Left hindlimb (tissue), 1 donor: ENCODE data around the gene ARSA.
"Not testable (repeated sequence)": the region's sequence is repeated elsewhere in the genome, so short reads cannot be mapped to it uniquely, and the experiment has no call there.

ENCODE experiments used
- DNase-seq: peaks from one replicate; pipeline ENCODE4 v3.0.0-alpha.2; 2018

The ARSA gene

DNA sequence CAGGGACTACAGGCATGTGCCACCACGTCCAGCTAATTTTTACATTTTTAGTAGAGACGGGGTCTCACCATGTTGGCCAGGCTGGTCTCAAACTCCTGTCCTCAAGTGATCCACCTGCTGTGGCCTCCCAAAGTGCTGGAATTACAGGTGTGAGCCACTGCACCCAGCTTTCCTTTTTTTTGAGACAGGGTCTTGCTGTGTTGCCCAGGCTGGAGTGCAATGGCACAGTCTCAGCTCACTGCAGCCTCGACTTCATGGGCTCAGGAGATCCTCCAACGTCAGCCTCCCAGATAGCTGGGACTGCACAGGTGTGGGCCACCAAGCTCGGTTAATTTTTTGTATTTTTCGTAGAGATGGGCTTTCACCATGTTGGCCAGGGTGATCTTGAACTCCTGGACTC is 26.7 kb upstream of the ARSA start:
- DNase-seq: not testable (repeated sequence)

DNA sequence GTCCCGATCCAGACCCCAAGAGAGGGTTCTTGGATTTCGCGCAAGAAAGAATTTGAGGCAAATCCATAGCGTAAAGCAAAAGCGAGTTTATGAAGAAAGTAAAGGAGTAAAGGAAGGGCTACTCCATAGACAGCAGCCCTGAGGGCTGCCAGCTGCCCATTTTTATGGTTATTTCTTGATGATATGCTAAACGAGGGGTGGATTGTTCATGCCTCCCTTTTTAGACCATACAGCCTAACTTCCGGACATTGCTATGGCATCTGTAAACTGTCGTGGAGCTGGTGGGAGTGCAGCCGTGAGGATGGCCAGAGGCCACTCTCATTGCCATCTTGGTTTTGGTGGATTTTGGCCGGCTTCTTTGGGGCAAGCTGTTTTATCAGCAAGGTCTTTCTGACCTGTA is 25.3 kb upstream of the ARSA start:
- DNase-seq: no peak

DNA sequence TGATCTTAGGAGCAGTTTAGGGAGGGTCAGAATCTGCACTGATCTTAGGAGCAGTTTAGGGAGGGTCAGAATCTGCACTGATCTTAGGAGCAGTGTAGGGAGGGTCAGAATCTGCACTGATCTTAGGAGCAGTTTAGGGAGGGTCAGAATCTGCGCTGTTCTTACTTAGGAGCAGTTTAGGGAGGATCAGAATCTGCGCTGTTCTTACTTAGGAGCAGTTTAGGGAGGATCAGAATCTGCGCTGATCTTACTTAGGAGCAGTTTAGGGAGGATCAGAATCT is 15.8 kb upstream of the ARSA start:
- DNase-seq: not testable (repeated sequence)

DNA sequence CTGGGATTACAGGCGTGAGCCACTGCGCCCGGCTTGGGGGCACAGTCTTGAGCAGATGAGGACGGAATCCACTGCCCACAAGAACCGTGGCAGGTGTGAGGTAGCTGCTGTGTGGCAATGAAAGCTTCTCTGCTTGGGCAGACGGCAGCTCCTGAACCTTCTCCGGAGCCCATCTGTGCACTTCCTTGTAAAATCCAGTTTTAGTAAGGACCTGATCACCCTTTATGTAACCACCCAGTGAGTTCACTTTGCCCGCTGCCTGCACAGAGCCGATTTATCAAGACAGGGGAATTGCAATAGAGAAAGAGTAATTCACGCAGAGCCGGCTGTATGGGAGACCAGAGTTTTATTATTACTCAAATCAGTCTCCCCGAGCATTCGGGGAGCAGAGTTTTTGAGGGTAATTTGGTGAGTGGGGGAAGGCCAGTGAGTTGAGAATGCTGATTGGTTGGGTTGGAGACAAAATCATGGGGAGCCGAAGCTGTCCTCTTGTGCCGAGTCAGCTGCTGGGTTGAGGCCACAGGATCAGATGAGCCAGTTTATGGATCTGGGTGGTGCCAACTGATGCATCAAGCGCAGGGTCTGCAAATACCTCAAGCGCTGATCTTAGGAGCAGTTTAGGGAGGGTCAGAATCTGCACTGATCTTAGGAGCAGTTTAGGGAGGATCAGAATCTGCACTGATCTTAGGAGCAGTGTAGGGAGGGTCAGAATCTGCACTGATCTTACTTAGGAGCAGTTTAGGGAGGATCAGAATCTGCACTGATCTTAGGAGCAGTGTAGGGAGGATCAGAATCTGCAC is 15.3 kb upstream of the ARSA start:
- not testable (repeated sequence) for DNase-seq

DNA sequence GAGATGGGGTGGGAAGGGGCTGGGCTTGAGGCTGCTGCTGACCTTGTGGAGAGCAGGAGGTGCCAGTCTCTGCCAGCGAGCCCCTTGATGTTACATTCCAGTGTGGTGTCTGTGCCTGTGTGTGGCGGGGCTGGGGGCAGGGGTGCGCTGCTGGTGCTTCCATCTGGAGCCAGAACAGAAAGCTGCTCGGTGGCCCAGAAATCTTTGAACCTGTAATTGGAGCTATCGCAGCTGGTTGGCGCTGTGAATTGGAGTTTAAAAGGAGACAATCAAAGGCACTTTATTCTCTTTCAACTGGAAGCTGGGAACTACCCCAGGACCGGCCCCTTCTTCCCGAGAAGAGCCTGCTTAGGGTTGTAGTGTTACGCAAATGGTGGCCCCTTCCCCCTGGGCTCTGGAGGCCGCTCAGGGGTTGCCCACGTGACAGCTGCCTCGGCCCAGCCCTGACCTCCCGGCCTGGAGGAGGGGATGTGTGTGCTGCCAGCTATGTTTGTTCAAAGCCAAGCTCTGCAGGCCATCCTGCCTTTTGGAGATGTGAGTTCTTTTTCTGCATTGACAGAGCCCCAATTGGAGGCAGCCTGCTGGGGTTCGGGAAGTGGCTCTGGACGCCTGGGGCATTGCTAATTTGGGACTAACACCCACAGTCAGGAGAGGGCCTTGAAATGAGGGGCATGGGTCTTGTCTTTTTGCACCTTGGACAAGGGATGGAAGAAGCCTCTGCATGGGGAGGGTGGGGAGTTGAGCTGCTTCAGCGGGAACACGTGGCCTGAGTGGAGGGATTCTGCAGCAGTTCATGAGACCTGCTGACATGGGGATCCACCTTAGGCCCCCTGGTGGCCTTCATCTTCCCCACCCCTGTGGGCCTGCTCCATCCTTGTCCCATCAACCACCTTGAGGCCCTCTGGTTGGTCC is 14.0 kb upstream of the ARSA start:
- no peak for DNase-seq

DNA sequence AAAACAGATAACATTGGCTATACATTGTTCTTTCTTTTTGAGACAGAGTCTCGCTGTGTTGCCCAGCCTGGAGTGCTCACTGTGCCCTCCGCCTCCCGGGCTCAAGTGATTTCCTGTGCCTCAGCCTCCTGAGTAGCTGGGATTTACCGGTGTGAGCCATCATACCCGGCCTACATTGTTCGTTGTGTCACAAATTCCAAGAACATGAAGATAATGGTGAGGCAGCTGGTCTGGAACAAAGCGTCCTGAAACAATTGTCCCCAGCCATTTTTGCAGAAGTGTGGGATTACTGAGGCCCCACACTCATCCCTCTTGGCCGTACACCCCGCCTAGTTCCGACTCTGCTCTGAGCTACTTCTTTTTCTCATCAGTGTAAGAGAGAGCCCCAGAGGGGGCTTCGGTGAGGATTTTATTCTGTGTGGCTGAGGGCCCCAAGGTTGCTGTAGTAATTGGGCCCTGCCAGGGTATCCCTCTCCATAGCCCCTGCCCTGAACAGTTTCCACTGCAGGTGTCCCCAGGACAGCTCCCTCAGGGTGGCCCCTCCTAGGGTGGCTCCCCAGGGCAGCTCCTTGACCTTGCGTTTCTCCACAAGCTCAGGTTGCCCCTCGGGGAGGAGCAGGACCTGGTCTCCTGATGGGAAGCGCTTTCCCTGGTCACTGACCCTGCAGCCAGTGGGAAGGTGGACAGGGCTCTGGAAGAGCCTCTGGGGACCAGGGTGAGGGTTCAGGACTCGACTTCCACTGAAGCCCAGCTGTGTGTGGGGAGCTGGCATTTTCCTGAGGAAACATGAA is 13.1 kb upstream of the ARSA start:
- no peak for DNase-seq

DNA sequence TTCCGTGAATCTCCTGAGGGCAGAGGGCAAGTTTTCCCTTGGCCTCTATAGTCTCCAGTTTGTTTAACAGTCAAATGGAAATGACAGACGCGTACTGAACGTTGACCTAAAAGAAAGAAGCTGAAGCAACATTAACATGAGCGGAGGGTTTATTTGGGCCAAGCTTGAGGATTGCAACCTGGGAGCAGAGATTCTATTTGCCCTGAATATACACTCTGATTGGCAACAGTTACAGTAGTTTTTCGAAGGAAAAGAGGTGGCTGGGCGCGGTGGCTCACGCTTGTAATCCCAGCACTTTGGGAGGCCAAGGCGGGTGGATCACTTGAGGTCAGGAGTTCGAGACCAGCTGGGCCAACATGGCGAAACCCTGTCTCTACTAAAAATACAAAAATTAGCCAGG is 12.3 kb upstream of the ARSA start:
- DNase-seq: not testable (repeated sequence)

DNA sequence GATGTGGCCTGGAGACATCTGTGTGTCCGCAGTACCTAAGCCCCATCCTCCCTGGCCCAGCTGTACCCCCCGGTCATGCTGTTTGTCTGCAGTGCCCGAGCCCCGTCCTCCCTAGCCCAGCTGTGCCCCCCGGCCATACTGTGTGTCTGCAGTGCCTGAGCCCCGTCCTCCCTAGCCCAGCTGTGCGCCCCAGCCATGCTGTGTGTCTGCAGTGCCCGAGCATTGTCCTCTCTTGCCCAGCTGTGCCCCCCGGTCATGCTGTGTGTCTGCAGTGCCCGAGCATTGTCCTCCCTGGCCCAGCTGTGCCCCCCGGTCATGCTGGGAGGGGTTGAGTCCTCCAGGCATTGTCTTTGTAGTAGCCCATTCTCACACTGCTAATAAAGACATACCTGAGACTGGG is 7.6 kb upstream of the ARSA start:
- DNase-seq: no peak

DNA sequence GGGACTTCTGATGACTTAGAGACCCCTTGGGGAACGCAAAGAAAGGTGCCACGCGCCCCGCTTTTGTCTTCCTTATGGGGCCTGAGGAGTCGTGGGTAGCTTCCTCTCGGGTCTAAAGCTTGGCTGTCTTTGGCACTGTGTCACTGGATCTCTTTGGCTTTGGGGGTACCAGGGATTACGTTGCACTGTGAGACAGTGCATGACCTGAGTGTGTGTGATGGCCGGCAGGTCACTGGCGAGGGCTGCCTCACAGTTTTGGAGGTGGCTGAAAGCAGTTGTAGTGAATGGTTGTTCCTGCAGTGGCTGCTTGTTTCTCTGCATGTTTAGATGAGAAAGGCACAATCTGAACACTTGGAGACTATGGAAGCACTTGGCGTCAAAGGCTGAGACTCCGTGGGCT is 5.8 kb upstream of the ARSA start:
- DNase-seq: no peak

DNA sequence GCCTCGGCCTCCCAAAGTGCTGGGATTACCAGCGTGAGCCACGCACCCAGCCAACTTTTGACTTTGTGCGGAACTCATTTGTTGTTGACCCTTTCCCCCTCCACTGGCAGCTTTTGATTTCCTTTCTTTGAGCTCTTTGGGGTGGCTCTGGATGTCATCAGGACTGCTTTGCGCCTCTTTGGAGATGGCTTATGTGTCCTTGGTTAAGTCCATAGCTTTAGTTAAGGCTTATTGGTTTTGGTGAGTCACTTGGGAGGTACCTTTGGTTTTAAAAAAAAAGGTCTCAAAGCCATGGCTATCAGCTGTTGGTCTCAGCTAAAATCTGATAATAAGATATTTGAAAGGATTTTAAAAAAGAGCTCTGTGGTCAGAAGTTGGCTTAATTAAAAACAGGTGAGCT is 5.1 kb upstream of the ARSA start:
- no peak for DNase-seq

DNA sequence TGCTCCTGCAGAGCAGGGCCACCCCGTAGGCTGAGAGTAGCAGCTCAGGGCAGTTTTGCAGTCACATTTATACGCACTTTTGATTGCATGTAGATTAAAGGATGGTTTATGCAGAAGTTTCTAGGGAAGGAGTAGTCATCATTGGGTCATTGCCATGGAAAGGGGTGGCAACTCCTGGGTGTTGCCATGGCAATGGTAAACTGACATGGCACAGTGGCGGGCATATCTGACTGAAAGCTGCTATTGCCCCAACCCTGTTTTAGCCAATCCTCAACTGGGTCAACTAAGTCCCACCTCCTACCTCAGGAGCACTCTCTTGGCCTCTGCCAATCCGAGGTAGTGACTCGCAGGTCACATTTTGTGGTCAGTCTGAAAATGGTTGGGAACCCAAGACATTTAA is 2.4 kb upstream of the ARSA start:
- no peak for DNase-seq

DNA sequence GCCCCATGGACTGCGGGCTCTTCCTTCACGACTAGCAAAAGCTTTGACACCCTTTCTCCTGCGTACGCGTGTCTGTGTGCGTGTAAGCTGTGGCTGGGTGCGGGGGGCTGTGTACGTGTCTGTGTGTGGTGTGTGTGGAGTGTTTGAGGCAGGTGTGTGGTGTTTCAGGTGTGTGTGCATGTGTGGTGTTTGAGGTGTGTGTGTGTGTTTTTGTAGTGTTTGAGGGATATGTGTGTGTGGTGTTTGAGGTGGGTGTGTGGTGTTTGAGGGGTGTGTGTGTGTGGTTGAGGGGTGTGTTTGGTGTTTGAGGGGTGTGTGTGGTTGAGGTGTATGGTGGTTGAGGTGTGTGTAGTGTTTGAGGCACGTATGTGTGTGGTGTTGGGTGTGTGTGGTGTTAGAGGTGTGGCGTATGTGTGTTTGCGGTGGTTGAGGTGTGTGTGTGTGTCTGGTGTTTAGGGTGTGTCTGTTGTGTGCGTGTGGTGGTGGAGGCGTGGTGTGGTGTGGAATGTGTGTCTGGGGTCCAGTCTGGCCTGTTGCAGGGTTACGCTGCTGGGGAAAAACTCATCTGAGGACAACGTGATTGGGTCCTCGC is 687 bp upstream of the ARSA start:
- no peak for DNase-seq

DNA sequence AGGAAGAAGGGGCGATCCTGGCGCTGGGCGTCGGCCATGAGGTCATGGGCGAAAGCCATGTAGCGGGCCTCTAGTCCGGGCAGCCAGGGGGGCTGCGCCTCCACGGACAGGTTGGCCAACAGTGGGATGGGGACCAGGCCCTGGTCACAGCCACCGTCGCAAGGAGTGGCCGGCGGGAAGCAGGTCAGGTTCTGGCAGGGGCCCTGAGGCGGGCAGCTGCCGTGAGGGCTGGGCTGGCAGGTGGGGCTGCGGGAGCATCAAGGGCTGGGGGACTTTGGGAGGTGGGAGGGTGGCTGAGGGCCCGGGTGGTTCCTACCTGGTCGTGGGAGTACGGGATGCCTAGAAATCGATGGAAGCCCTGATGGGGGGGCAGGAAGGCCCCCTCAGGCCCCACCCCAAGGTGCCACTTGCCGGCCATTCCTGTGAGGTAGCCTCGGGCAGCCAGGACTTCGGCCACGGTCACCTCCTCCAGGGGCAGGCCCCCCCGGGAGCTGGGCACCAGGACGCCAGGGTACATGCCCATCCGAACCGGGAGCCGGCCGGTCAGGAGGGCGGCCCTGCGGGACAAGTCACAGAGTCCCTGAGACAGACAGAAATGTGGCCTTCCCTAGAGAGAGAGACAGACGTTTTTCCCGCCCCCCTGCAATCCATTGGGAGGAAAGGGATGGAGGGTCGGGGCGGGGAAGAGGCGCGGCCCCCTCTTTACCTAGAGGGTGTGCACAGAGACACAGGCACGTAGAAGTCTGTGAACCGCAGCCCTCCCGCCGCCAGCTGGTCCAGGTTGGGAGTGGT is 906 bp downstream of the ARSA start:
- DNase-seq: no peak

DNA sequence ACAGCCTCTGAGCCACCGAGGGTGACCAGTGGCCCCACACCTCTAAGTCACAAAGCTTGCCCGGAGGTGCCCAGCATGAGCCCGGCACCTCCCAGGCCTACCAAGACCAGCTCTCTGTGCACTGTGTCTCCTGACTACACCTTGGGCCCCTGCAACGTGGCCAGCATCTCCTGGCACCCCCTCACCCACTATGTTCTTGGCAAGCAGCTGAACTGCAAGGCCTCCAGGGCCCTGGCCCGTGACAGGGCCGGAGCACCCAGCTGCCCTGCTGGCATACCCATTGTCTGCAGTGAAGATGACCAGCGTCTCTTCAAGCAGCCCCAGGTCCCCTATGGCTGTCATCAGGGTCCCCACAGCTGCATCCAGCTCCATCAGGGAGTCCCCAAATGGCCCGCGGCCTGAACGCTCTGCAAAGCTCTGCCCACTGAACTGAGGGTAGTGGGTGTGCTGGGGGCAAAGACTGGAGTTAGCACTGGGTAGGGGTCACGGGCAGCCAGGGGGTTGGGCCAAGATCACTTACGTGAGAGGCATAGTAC is 1.6 kb downstream of the ARSA start:
- DNase-seq: no peak

DNA sequence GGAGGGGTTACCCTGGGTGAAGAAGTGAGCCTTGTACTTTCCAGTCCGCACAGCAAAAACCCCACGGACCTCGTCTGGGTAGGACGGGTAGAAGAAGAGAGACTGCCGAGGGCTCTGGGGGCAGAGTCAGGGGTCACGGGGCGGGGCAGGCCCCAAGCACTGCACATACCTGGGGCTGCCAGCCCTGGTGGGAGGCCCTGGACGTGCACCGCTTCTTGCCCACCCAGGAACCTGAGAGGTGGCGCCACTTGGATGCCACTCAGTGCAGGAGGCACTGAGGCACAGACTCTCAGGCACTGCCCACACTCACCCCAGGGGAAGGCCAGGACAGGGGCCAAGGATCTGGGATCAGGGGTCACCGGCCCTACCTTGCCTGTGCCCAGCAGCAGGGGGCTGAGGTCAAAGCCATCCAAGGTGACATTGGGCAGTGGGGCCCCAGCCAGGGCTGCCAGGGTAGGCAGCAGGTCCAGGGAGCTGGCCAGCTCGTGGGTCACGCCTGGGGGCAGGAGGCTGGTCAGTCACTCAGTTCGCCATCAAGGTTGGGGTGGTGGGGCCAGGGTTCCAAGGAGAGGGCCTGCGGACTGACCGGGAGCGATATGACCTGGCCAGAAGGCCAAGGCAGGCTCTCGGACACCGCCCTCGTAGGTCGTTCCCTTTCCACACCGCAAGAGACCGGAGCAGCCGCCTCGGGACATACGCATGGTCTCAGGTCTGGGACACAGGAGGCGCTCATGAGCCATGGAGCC is 2.2 kb downstream of the ARSA start:
- no peak for DNase-seq

DNA sequence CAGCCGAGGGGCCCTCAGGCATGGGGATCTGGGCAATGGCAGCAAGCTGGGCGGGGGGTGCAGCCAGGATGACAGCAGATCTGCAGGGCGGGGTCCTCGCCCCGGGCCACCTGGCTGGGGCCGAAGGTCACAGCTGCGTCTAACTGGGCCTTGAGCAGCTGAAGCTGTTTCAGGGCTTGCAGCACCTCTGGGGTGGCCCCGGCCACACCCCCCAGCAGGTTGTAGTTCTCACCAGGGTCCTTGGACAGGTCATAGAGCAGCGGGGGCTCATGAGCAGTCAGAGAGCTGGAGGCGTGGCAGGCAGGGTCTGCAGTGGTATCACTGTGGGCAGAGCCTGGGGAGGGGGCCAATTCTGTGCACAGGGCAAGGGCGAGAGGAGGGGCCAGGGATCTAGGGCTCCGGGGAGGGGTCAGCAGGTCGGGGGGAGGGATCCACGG is 2.8 kb downstream of the ARSA start:
- DNase-seq: no peak

DNA sequence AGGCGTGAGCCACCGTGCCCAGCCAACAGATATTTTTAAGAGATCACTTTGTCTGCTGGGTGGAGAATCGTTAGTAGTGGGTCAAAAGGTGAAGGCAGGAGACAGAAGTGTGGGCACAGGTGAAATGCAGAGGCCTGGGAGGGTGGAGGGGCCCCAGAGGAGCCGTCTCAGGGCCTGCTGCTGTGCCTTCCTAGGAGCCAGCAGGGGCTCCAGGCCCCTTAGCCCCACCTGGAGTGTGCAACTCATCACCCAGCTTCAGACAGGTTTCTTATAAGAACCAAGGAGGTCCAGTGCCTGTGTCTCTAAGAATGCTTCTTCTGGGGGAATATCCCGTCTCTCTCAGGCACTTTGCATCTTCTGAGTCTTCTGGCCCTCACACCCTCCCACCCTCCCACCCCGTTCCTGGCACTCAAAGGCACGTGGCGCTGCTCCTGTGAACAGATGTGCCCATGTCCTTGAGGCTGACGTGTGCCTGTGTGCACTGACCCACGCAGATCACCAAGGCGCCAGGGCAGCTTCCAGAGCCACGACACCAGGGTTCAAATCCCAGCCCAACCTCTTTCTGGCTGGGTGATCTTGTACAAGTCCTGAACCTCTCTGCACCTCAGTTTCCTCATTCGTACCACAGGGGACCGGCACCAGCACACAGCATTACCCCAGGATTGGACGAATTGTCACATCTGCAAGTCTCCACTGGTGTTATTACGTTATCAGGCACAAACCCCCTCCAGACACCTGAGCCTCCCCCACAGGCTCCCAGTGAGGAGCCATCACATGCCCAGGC is 3.4 kb downstream of the ARSA start:
- no peak for DNase-seq

DNA sequence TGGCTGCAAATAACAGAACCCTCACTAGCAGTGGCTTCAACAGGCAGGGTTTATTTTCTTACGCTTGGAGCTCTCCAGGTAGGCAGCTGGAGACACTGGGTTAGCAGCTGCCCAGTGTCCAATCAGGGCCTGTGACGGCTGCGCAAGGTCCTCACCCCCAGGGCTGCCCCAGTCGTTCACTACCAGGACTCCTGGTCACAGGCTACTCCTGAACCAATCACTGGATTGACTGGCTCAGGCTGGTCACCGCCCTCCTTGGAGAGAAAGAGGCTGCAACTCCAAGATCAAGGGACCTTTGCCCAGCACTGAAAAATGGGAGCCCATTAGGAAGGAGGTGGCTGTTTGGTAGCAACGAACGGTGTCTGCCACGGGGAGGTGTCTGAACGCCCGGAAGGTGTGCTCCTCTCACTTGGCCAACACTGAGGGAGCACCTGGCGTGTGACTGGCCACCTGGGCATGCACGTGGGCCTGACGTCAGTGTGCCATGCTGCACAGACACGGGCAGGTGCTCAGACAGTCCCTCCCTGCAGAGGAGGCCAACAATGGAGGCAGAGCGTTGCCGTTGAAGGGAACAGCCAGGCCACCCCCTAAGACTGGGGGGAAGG is 5.1 kb downstream of the ARSA start:
- DNase-seq: no peak

DNA sequence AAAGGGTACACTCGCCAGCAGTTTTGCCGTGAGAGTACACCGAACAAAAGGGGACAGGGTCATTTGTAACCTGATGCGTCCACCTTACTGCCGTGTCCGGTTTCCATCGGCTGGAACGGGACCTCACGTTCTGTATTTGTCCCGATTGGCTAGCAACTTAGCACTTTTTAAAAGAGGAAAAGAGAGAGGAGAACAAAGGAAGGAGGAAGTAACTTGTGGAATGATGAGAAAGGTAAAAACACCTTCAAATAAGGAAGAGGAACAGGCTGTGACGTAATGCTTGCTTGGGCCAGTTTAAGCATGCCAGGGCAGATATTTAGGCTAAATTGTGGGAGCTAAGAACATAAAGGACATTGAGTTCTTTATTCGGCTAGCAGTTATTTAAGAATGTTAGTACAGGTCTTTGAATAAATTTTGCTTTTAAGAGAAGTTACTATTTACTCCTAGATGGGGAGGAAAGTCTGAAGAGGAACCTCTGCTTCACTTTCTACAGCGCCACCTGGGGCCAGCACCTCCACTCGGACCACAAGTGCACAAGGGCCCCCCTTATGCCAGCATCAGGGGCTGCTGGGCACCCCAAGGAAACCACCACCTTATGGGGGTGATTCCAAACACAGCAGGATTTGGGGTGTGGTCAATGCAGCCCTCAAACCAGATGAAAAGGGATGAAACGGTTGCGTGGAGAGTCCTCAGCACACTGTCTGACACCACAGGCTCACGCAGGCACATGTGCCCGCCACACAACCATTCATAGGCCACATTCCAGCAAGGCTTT is 5.8 kb downstream of the ARSA start:
- no peak for DNase-seq
